Effector CD8-positive, alpha-beta T cell (primary cell): ENCODE measurements around the gene PRKAG2.

Experiments
- DNase-seq: peaks from one replicate; lab custom pipeline; 2025; lab: John Stamatoyannopoulos, UW

The PRKAG2 gene

DNA sequence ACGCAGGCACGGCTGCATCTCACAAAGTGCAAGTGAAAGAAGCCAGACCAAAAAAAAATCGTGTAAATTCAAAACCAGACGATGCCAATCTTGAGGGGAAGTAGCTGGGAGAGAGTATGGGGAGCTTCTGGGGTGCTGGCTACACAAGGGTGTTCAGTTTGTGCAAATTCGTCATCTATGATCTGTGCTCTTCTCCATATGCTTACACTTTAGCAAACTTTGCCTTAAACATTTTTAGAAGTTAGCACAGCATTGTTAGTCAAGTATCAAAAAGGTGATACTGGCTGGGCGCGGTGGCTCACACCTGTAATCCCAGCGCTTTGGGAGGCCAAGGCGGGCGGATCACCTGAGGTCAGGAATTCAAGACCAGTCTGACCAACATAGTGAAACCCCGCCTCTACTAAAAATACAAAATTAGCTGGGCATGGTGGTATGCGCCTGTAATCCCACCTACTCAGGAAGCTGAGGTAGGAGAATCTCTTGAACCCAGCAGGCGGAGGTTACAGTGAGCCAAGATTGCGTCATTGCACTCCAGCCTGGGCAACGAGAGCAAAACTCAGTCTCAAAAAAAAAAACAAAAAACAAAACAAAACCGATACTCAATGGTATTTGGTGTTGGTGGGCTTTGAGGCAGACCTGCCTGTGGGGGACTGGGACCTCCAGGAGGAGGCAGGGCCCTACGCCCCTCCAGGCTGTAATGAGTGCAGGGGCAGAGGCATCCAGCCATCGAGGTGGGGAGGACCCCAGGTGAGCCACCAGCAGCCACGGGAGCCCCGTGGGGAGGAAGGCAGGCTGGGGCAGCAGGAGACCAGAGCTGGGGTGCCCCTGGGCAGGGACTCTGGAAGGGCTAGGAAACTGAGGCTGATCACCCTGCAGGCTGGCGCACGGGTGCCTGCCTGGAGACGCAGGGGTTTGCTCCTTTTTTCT, 150.0 kb downstream of the PRKAG2 start:
- DNase-seq = no peak

DNA sequence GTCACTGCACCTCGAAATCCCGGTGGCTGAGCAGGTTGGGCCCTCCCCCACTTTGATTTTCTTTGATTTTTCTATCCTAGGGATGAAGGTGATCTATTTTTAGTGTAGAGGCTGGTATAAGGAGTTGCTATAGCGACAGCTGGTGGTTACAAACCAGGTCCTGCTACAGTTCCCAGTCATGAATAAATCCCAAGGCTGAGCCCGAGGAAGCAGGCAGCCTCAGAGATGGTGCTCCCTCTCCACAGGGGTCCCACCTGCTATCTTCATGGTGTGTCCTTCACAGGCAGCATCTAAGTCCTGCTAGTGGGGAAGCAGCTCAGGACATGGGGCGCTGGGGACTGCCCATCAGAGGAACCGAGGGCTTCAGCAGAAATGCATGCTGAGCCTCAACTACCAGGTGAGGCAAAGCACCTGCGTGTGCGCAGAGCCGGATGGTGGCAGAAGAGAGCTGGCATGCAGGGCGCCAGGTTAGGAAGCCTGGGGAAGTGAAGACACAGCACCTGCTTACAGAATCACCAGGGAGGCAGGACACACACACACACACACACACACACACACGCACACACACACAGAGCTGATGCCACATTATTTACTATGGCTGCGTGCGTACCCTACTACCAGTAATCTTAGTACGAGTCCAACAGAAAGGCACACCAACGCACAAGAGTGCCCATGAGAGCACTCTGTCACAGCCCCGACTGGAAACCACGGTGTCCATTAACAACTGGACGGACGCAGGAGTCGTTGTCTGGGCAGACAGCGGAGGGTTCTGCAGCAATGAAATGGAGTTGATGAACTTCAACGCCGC, 150.9 kb downstream of the PRKAG2 start:
- no peak for DNase-seq

DNA sequence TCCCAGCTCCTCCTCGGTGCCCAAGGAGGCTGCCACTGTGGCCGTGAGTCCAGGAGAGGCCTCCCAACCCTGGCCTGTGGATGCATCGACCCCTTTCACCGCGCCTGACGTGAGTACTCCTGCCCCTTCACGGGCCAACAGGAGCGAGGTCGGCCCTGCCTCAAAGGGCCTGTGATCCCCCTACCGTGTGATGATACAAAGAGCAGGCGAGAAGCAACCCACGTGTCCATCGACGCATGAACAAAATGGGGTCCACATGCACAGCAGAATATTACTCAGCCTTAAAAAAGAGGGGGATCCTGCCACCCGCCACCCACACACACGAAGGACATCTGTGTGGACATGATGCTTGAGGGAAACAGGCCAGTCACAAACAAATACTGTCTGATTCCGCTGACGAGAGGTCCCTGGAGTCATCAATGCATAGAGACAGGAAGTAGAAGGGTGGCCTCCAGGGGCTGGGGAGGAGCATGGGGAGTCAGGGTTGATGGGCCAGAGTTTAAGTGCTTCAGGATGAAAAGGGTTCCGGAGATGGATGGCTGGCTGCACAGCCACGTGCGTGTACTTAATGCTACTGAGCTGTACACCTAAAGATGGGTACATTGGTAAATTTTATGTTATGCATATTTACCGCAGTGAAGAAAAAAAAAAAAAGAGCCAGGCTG, 151.9 kb downstream of the PRKAG2 start:
- no peak for DNase-seq

DNA sequence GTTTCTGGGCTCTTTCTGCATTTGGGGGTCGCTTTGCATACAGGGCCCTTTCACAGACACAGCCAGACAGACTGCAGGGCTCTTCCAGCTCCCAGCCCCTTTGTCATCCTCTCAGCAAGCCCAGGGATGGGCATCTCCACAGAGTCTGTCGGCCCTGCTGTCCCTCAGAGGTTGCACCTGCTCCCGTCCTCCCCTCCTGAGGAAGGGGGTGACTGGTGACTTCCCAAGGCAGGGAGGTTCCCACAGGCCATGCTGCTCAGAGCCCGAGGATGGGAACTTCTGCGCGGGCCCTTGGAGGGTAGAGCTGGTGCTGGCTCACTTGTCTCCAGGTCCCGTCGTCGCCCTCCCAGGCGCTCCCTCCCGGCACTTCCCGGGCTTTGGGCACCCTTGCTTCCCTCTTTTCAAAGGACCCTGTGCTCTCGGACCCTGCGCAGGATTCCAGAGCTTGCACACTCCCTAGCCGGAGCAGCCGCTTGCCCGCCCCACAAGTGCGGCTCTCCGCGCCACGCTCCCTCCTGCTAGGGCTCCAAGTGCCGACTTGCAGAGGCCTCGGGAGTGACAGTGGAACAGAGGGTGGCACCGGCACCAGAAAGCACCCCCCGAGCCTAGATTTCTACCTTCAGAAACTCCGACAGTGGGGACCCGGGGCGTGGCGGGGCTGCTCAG, 152.5 kb downstream of the PRKAG2 start:
- no peak for DNase-seq

DNA sequence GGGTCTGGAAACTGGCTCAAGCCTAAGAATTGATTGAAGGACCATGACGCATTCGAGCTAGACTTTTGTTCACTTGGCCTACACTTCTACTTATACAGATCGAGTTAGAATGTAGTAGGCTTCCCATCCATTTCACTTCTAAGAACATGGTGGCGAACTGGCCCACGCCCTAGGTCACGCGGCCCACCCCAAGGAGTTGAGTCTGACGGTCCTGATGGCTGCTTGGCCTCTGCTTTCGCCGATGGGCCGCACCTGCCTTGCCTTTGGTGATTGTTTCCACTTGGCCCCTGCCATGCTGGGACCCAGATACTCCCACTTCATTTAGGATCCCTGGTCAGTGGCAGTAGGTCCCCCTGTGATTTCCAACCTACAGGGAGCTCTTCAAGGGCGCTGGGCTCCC, 153.6 kb downstream of the PRKAG2 start:
- no peak for DNase-seq

DNA sequence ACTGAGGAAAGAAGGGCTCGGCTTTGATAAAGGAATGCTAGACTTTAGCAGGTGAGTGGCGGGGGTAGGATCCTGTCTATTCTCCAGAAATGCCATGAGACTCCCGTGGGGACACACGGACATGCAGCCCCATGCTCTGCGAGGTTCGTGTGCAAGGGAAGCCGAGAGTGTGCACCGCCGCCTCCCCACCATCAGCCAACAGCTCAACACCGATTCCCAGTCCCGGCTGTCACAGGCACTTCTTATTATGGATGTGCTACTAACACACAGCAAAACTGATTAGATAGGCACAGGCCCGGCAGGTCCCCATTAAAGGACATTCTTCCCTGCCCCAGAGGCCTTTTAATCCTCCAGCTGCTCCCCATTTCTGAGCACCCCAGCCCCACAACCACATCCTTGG, 154.4 kb downstream of the PRKAG2 start:
- DNase-seq = no peak

DNA sequence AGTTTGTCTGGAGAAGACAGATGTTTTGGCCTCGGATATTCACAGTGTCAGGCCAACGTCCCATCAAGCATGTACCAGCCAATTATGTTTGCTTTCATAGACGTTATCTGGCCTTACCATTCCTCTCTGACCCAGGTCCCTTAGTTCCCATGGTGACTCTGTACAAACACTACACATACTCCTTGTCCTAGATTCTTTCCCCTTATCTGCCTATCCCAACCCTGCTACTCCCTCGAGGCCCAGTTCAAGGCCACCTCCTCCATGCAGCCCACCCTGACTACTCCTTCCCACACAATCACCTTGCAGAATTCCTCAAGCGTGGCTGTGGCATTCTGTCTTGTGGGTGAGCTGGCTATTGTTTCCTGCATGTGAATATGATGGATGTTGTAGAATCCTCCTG, 155.2 kb downstream of the PRKAG2 start:
- DNase-seq = no peak

DNA sequence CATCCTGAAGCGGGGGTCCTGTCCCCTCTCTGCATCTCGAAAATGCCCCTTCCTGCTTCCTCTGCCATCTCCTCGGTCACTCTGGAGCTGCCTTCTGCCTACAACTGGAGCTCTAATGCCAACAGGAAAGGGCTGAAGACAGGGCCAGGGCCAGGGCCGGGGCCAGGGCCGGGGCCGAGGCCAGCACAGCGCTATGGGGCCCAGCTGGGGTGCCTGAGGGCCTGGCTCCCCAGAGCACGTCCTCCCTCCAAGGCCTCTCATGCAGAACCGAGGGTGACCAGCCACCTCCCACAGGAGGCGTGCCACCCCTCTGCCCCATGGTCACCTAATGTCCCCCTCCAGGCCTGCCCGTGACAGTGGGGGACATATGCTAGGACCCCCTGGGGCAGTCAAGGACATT, 155.7 kb downstream of the PRKAG2 start:
- DNase-seq = no peak

DNA sequence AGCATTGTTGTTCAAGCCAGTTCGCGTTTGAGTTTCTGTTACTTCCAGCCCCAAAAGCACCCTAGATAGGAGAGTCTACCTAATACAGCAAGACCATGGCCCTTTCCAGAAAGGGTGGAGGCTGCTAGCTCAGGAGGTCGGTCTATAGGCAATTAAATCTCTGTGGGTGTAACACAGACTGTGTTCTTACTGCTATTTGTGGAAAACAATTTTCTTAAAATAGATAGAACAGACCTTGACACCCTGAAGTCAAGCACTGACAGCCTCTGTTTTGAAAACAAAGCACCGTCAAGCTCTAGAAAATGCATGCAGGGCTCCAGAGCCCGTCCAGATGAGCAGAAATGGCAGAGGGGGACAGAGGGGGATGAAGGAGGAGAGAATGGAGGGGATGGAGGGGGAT, 156.6 kb downstream of the PRKAG2 start:
- no peak for DNase-seq

DNA sequence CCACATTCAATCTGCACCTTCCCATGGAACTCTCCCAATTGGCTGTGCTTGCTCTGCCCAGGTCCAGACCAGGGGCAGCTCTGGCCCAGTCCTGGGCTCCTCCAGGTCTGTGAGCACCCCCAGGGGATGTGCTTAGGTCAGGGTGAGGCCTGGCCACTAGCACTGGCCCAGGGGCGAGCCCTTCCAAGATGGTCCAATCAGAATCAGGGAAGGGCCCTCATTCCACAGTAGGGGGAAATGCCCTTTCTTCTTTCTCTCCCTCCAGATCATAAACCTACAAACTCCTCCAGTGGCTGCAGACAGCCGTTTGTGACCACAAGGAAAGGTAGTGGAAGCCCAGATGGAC, 157.0 kb downstream of the PRKAG2 start:
- no peak for DNase-seq

DNA sequence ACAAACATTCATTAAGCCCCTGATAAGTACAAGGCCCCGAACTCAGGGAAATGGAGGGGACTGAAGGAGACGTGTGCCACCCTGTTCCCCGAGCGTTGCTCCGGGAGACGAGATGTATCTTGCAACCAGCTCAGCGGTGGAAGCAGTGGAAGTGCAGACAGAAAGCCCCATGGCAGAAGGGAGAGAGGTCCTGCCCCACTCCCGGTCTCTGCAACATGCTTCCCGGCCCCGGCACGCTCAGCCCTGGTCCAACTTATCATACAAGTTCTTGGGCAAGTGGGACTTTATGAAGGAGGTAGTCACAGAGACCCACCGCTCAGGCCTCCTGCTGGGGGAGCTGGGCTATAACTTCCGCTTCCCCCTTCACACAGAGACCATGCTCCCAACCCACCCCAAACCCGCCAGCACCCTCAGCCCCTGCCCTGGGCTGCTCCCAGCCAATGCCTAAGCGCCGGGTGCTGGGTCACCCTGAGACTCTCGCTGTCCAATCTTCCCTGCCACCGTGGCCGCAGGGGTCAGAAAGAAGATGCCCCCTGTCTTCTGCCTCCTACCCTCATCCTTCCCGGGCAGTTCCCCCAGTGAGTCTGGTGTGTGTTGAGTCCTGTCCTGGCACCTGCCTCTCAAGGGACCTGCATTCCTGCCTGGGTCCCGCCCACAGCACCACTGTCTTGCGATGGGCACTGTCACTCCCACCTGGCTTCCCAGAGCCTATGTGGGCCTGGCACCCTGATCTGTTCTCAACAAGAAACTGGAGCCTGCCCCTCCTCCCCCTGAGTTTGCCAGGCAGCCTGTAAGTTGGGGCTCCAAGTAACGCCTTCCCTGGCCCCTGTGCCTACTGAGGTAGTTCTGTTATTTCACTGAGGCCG, 157.7 kb downstream of the PRKAG2 start:
- no peak for DNase-seq

DNA sequence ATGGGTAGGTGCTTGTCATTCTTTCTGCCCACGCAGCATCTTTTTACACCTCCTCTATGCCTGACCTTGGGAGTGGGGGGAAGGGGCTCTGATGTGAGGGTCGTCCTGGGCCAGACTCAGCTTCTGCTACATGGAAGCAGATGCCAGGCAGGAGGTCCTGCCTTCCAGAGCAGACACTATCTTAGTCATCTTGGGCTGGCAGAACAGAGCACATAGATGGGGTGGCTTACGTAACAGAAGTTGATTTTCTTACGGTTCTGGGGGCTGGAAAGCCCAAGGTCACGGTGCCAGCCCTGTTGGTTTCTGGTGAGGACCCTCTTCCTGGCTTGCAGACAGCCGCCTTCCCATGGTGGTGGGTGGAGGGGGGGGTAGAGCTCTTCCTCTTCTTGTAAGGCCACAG, 159.0 kb downstream of the PRKAG2 start:
- no peak for DNase-seq

DNA sequence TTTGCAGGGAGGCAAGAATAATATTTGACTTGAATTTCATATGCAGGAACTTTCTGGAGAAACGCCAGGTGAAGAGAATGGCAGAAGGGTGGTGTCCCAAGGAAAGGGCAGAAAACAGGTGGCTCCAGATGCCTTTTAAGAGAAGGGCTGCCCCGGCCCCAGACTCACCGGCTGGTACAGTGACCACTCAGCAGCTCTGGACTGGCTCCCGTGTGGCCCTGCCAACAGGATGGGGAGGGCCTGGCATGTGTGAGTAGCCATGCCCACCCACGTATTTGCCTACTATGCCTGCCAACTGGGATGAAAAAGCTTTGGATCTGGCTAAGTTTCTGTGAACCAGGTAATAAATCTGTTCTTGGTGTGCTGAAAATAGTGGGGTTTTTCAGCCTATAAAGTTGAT, 159.5 kb downstream of the PRKAG2 start:
- DNase-seq = no peak

DNA sequence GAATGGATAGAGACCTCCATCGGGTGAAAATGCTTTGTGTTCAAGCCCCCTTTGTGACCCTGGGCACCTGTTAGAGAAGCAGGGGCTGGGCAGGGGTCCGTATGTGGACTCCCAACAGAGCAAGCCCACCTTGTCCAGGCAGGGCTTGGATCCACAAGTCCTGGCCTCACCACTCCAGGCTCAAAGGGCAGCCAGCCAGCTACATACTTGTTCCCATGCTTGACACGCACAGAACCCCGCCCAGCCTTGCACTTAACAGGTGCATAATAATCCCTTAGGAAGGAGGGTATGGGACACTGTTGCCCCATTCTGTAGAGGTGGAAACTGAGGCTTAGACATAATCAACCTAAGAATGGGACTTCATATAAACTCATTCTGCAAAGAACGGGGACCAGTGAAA, 160.6 kb downstream of the PRKAG2 start:
- no peak for DNase-seq

DNA sequence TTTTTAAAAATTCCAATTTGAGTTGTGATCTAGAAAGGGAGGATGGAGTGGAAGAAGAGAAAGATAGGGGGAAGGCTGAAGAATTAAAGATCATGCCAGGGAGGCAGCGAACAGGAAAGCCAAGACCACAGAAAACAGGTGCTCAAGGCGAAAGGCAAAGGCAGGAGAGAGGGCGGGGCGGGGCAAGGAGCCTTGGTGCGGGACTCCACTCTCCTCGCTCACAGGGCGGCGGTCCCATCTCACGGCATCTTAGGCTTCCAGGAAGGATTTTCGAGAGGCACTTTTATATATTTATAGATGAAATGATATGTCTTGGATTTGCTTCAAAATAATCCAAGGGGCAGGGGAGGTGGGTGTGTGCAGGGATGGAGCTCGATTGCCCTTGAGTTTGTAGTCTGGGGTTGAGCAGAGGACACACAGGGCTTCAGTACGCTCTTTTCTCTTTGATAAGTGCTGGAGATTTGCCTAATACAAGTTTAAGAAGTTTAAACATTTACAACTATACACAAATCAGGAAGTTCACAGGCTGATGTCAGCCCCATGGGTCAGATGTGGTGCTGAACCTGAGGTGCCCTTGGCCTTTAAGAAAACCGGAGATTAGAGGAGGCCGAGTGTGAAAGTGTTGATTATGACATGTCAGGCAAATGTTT, 161.1 kb downstream of the PRKAG2 start:
- DNase-seq = no peak

DNA sequence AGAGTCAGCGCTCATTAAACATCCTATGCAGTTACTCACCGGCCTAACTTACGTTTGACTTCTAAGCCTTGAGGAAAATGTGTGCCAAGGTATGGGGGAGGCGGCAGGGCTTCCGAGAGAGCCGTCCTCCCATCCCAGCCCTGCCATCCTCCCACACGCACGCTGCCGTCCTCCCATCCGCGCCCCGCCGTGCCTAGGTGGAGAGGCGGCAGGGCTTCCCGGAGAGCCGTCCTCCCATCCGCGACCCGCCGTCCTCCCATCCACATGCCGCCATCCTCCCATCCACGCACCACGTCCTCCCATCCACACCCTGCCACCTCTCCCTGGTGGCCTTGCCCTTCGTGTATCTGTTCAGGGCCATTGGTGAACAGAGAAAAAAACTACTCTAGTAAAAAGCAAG, 162.7 kb downstream of the PRKAG2 start:
- DNase-seq = no peak

DNA sequence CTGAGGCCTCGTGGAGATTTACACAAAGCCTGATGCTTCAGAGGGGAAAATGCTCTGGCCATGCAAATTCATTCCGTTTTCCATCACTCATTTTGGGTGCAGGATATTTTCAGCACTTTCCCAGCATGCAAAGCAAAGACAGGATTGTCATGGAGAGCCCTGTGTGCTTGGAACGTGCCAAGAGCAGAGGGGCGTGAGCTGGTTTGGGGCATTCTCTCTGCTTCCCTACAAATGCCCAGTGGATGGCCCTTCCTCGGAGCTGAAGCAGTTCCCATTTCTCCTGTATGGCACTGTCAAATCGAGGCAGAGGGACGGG, 164.1 kb downstream of the PRKAG2 start:
- no peak for DNase-seq

DNA sequence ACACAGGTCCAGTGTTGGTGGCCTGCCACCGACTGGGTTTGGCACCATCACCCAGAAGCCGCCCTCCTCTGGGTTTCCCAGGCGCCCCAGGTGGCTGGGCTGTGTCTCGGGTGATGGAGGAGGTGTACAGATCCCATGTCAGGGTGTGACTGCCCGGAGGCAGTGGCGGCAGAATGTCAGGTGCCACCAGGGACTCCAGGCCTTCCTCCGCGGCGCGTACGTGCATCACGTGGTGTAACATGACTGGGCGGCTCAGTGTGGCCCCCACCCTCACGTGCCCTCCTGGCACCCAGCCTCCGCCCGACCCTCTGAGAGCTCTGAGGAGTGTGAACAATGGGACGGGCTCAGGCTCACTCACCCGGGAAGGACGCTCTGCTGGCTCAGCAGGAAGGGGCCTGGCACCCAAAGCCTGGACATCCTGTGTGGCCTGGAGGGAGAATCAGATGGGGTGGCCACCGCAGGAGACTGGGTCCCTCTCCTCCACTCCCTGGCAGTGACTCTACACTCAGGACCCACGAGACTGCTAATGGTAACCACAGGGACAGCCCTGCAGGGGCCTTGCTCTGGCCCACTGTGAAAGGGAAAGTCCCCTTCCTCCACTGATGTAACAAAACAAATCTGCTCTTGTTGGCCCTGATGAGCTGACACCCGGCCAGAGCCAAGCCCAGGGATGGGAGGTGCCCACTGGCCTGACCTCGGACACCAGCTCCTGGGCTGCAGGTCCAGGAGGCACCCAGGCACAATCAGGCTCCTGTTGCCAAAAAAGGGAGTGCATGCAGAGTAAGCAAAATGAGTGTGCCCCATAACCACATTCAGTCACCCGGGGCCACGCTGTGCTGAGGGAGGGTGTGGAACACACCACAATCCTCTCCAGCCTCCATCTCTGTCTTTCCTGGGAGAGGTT, 164.8 kb downstream of the PRKAG2 start:
- DNase-seq = no peak

DNA sequence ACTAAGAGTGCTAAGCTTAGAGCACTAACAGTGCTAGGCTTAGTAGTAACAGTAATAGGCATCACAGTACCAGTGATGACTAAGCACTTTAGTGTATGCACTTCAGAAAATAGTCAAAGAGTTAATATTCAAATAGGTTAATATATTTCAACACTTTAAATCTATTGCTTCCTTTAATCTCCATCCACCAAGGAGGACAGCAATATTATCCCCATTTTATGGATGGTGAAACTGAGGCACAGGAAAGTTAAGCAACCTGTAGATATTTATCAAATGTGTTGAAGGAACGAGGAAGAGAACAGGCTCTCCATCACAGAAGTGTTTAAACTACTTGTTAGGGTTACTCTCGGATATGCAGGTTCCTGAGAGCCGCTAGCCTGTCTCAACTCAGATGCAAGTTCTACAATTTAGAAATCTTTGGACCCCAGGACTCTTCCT, 165.5 kb downstream of the PRKAG2 start:
- no peak for DNase-seq
